ENCODE results near the gene TWNK.

Gene TWNK

GRCh38 chr10:100993986-100994708, 6.8 kb downstream of the TWNK start:
- FAIRE-seq = no peak
- no peak for DNase-seq (ENCODE audit: extremely low spot score, insufficient read length, low read depth)

- no peak for DNase-seq (ENCODE audit: extremely low spot score, insufficient read length, low read depth)
- FAIRE-seq = no peak
Observed at GRCh38 chr10:100995181-100995580, 7.8 kb downstream of the TWNK start.

DNA sequence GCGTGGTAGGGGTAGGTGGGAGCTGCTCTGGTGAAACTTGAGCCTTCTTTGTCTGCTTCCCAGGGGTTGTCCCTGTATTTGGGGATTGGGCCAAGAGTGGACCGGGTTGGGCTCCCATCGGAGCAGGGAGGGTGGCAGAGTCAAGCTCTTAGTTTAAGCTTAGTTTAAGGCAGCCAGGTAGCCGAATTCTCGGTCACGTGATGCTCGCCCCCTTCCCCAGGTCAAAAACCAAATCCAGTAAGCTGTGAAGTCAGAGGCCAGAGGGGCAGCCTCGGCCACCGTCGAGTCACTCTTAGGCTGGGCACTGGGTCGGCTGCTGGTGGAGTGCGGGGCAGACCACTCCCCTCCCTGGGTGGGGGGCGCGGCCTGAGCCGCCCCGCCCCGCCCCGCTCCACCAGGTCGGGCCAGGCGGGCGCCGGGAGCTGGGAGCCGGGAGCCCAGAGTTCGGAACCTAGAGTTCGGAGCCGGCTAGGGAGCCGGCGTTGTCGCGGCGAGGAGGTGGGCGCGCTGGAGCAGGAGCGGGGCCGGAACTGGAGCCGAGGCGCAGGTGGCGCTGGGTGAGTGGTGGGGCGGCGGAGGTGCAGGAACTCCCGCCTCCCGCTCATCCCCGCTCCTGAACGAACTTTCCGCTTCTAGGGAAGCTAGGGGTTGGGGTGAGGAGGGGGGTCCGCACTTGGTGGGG, 9.5 kb downstream of the TWNK start:
- DNase-seq (ENCODE audit: extremely low spot score, insufficient read length, low read depth) (no peak), FAIRE-seq (no peak)

- FAIRE-seq = peak; percentile 77
- DNase-seq (ENCODE audit: extremely low spot score, insufficient read length, low read depth) = peak; percentile 49
Observed at GRCh38 chr10:100997360-100998182, 10.2 kb downstream of the TWNK start.

DNA sequence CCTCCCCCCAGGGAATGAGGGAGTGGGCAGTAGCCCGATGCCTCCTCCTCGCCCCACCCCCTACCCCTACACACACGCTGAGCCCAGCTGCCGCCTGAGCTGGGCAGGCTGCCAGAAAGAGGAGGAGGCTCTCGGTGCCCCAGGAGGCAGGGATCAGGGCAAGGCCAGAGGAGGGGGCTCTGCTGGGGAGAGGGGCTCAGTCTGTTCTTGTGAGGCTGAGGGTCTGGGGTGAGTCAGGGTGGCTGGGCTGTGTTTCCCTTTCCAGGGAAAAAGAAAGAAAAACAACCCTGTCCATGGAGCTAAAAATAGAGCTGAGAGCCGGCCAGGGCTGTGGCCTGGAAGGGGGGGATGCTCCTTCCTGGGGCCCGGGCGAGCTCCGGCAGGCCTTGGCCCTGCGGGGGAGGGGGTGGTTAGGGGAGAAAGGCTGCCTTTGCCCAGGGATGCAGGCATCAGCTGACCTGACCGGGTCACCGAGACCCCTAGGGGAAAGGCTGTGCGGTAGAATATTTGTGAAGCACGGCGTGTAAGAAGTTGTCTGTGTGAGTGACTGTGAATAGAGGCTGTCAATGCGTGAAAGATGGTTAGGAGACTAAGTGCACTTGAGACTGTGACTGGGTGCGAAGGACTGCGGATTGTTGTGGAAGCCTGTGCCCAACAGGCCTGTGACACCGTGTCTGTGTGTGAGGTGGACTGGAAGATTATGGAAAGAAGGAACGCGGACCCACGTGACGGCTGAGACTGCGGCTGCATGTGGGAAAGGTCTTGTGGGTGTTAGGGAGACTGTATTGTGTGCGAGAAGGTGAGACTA, 11.0 kb downstream of the TWNK start:
- DNase-seq (ENCODE audit: extremely low spot score, insufficient read length, low read depth) (peak; percentile 53), FAIRE-seq (no peak)

DNA sequence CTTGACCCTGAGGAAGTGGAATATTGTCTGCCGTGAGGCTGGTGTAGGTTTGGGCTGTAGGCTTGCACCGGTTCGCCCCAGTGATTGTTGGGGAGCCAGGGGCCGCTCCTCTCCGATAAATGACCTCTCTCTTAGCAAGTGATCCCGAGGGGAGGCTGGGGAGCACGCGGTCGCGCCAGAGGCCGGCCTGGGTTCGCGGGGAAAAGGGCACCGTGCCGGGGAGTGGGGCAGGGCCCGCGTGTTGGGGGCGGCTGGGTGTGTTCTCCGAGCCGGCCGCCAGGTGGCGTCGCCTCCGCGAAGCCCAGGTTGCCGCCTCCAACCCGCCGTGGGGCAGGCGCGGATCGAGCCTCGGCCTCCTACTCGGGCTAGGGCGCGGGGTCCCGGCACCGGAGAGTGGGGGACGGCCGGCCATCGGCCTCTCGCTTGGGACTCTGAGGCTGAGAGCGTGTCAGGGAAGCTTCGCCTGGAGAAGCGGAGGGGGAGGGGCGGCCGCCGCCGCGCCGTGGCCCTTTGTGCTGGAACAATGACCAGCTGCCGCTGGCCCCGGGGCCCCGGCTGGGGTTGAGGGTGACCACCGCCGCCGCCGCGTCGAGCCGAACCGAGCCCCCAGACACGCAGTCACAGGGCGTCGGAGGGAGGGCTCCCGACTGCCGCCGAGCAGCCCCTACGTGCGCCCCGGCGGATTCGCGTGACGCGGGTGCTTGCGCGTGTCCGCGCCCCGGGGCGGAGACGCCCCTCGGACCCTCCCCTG, 11.8 kb downstream of the TWNK start:
- FAIRE-seq (peak; percentile 76), DNase-seq (ENCODE audit: extremely low spot score, insufficient read length, low read depth) (peak; percentile 84)

DNA sequence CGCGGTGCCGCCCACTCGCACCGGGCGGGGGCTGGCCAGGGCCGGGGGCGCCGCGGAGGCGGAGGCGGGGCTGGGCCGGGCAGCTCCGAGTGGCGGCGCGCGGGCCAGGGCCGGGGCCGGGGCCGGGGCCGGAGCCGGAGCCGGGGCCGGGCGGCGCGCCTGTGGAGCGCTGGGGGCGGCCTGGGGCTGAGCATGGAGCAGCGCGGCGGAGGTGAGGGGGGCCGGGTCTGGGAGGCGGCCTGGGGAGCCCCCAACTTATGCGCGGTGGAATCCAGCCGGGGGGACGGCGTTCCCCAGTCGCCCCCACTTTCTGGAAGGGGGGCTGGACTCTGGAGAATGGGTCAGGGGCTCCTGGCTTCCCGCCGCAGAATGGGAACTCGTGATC, 12.4 kb downstream of the TWNK start, which contains the start of gene LZTS2:
Gene LZTS2 (plus strand): TSS at position 67 of the 385 bp plus-strand sequence. CDS start 2,731 bp downstream, outside the sequence.
- no peak for DNase-seq (ENCODE audit: extremely low spot score, insufficient read length, low read depth)
- no peak for FAIRE-seq

- FAIRE-seq = no peak
- no peak for DNase-seq (ENCODE audit: extremely low spot score, insufficient read length, low read depth)
Observed at GRCh38 chr10:101000127-101000914, 13.0 kb downstream of the TWNK start.

DNA sequence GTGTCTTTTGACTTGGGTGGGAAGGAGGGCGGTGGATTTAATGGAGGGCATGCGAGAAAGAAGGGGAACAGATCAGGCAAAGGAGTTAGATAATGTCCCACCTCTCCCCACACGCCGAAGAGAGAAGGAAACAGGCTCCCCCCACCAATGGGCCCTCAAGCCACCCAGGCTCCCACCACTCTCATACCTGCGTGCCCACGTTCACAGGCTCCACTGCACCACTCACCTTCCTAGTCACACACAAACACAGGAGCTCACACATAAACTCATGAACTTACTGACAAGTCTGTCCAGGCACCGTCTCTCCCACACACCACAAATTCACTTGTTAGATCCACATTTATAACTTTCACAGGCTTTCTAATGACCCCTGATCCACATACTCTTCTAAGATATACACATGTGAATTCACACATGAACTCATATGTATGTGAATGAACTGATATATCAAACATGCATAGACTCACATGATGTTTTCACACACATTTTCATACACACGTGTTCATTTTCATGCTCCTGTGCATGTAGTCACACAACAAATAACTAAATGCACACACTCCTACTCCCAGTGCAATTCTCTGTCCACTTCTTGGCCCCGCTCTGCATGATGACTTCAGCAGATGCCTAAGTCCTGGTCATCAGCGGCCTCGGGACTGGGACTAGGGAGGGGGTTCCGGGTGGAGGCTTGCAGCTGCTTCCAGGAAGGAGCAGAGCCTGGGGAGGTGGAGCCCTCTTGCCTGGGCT, 13.7 kb downstream of the TWNK start:
- no peak for FAIRE-seq

DNA sequence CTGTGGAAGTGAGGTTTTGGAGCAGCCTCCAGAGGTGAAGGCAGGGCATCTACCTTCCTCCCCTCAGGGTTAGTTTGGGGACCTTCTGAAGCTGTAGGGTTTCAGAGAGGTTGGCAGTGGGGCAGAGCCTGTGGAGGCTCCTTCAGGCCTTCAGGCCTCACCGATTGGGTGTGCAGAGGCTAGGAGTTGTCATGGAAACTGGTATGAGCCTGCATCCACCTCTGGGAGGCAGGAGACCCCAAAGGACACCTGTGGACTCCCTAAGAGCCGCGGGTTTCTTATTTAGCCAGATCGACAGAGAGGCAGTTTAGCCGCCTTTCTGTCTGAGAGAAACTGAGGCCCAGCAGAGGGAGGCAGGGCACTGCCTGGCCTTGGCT, 14.3 kb downstream of the TWNK start:
- FAIRE-seq = no peak
- no peak for DNase-seq (ENCODE audit: extremely low spot score, insufficient read length, low read depth)

More for the DNA sequence above, 13.7 kb downstream of the TWNK start:
- no peak for DNase-seq (ENCODE audit: extremely low spot score, insufficient read length, low read depth)

GRCh38 chr10:101002456-101002855, 15.1 kb downstream of the TWNK start:
- FAIRE-seq (no peak), DNase-seq (ENCODE audit: extremely low spot score, insufficient read length, low read depth) (no peak)

DNA sequence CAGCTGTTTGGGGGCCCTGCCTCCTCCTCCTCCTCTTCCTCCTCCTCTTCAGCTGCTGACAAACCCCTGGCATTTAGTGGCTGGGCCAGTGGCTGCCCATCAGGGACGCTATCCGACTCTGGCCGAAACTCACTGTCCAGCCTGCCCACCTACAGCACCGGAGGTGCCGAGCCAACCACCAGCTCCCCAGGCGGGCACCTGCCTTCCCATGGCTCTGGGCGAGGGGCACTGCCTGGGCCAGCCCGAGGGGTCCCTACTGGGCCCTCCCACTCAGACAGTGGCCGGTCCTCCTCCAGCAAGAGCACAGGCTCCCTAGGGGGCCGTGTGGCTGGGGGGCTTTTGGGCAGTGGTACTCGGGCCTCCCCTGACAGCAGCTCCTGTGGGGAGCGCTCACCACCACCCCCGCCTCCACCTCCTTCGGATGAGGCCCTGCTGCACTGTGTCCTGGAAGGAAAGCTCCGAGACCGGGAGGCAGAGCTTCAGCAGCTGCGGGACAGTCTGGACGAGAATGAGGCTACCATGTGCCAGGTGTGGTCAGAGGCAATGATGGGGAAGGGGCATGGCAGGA, 16.4 kb downstream of the TWNK start:
- DNase-seq (ENCODE audit: extremely low spot score, insufficient read length, low read depth) = no peak
- no peak for FAIRE-seq

- DNase-seq (ENCODE audit: extremely low spot score, insufficient read length, low read depth) (no peak), FAIRE-seq (no peak)
Observed at GRCh38 chr10:101005361-101005760, 18.0 kb downstream of the TWNK start.

GRCh38 chr10:101005869-101006567, 18.7 kb downstream of the TWNK start:
- FAIRE-seq (no peak), DNase-seq (ENCODE audit: extremely low spot score, insufficient read length, low read depth) (no peak)

GRCh38 chr10:101006593-101007098, 19.3 kb downstream of the TWNK start:
- DNase-seq (ENCODE audit: extremely low spot score, insufficient read length, low read depth) = no peak
- no peak for FAIRE-seq

- FAIRE-seq (no peak), DNase-seq (ENCODE audit: extremely low spot score, insufficient read length, low read depth) (no peak)
Observed at GRCh38 chr10:101007099-101007711, 19.9 kb downstream of the TWNK start.

Data from GM18507 (cell line).